ENCODE data around the gene STAP2.
"Not testable (repeated sequence)": the region's sequence is repeated elsewhere in the genome, so short reads cannot be mapped to it uniquely, and the experiment has no call there.

STAP2 gene

GRCh38 chr19:4357921-4358326 lies 19.3 kb upstream of the STAP2 start:
- DNase-seq (ENCODE audit: low spot score) = peak; percentile 10

GRCh38 chr19:4357095-4357797 lies 18.6 kb upstream of the STAP2 start:
- DNase-seq (ENCODE audit: low spot score) = no peak

GRCh38 chr19:4354897-4355296 lies 16.3 kb upstream of the STAP2 start:
- DNase-seq (ENCODE audit: low spot score) = peak; percentile 3

GRCh38 chr19:4354282-4354681 lies 15.7 kb upstream of the STAP2 start:
- peak; percentile 5 for DNase-seq (ENCODE audit: low spot score)

- peak; percentile 79 for DNase-seq (ENCODE audit: low spot score)
These were observed 14.1 kb upstream of the STAP2 start for GRCh38 chr19:4352701-4353121.

GRCh38 chr19:4350726-4351125 lies 12.1 kb upstream of the STAP2 start:
- peak; percentile 4 for DNase-seq (ENCODE audit: low spot score)

- peak; percentile 3 for DNase-seq (ENCODE audit: low spot score)
These were observed 11.5 kb upstream of the STAP2 start for GRCh38 chr19:4350111-4350510.

- not testable (repeated sequence) for DNase-seq (ENCODE audit: low spot score)
These were observed 10.6 kb upstream of the STAP2 start for GRCh38 chr19:4349225-4349624.

GRCh38 chr19:4347521-4347920 lies 8.9 kb upstream of the STAP2 start:
- DNase-seq (ENCODE audit: low spot score) = no peak

- DNase-seq (ENCODE audit: low spot score) = no peak
These were observed 7.4 kb upstream of the STAP2 start for GRCh38 chr19:4346020-4346383.

- no peak for DNase-seq (ENCODE audit: low spot score)
These were observed 6.9 kb upstream of the STAP2 start for GRCh38 chr19:4345342-4346019.

GRCh38 chr19:4343370-4344307 lies 5.0 kb upstream of the STAP2 start, which contains the start of gene MPND:
MPND (plus strand) TSS chr19:4343562; CDS start chr19:4343594, 32 bp downstream.
- DNase-seq (ENCODE audit: low spot score) = peak; percentile 92

- peak; percentile 90 for DNase-seq (ENCODE audit: low spot score)
These were observed 4.2 kb upstream of the STAP2 start for GRCh38 chr19:4342615-4343369.

- DNase-seq (ENCODE audit: low spot score) = no peak
These were observed 3.6 kb upstream of the STAP2 start for GRCh38 chr19:4342314-4342614.

- DNase-seq (ENCODE audit: low spot score) = no peak
These were observed 654 bp downstream of the STAP2 start for GRCh38 chr19:4337906-4338440.

GRCh38 chr19:4334929-4335570 lies 3.6 kb downstream of the STAP2 start:
- no peak for DNase-seq (ENCODE audit: low spot score)

GRCh38 chr19:4329858-4330257 lies 8.8 kb downstream of the STAP2 start:
- no peak for DNase-seq (ENCODE audit: low spot score)

GRCh38 chr19:4328991-4329681 lies 9.5 kb downstream of the STAP2 start:
- DNase-seq (ENCODE audit: low spot score) = peak; percentile 73

GRCh38 chr19:4328243-4328990 lies 10.2 kb downstream of the STAP2 start:
- DNase-seq (ENCODE audit: low spot score) = peak; percentile 94

- no peak for DNase-seq (ENCODE audit: low spot score)
These were observed 10.8 kb downstream of the STAP2 start for GRCh38 chr19:4327877-4328242.
